ENCODE results near the gene ATP11A.
A peak's percentile ranks its signal among the peaks of the same experiment; 100 is the strongest.

ATP11A gene

DNA sequence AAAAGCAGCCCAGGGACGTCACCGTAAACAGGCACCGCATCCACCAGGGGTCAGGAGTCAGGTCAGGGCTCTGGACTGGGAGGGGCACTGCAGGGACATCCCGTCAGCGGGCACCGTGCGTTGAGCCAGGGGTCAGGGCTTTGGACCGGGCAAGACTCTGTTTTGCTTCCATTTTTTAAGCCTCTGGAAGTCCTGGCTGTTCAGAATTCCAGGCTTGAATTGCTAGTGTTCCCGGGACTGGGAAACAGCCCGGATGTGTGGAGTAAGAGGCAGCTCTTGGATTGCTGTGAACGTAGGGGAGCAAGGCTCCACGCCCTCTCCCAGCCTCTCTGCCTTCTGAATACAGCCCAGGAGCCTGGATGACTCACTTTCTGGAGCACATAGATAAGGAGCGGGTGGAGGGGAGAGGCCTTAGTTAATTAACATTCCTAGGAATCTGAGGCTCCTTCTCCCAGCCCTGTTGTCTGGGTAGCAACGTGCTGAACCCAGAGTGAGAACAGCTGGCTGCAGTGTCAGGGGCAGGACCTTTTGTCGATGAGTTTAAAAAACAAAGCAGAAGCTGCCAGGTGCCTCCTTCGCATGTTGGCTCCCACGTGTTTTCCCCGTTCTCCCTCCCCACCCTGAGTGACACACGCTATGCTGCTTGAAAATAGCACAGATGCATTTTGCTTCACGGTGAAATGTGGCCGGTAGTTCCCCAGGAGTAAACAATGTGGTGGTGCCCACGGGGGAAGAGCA is 21.9 kb downstream of the ATP11A start:
- DNase-seq: peak; percentile 97

DNA sequence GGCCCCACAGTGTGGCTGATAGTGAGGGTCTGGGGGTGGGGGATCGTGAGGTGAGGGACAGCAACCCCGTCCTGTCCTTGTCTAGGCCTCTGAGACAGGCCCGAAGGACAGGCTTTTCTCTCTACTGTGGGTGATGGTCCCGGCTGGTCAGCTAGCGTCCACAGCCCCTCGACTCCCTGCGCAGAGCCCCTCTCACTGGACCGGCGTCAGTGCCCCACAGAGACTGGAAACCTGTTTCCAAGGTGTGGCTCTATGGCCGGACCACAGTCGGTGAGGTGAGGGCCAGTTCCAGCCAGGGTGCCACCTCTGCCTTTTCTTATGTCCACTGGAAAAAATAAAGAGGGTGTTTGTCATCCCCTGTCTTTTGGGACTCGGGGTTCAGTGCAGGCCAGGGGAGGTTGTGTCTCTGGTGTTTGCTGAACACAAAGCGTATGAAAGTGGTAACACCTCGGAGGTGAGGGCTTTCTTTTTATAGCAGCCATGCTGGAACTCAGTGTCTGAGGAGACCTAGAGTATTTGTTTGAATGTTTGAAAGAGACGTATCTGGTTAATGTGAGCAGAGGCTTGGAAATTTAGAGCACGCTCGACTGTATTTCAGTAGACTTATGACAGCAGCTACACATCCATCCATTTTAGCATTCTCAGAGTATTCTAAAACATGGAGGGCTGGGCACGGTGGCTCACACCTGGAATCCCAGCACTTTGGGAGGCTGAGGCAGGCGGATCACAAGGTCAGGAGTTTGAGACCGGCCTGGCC is 22.8 kb downstream of the ATP11A start:
- DNase-seq: no peak

DNA sequence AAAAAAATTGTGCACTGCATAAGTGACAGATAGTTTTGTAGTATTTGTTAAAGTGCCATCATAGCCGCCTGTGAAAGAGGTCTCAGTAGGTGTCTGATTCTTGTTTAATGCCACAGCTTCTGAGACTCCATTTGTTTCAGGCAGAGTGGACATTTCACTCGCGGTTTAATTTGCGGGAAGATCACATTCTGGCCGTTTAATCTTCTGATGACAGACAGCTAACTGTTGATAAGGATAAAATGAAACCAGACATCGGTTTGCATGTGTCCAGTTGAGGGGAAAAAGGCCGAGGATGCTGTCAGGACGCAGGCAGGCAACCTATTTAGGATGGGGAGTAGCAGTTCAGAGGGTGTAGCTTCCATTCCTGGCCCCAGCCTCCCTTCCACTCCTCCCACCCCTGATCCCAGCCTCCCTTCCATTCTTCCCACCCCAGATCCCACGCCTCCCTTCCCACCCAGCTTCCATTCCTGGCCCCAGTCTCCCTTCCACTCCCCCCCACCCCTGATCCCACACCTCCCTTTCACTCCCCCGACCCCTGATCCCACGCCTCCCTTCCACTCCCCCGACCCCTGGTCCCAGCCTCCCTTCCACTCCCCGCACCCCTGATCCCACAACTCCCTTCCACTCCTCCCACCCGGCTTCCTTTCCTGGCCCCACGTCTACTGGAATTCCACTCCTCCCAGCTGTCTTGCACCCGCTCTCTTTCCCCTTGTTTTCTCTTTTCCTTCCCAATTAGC is 23.8 kb downstream of the ATP11A start:
- DNase-seq: no peak

DNA sequence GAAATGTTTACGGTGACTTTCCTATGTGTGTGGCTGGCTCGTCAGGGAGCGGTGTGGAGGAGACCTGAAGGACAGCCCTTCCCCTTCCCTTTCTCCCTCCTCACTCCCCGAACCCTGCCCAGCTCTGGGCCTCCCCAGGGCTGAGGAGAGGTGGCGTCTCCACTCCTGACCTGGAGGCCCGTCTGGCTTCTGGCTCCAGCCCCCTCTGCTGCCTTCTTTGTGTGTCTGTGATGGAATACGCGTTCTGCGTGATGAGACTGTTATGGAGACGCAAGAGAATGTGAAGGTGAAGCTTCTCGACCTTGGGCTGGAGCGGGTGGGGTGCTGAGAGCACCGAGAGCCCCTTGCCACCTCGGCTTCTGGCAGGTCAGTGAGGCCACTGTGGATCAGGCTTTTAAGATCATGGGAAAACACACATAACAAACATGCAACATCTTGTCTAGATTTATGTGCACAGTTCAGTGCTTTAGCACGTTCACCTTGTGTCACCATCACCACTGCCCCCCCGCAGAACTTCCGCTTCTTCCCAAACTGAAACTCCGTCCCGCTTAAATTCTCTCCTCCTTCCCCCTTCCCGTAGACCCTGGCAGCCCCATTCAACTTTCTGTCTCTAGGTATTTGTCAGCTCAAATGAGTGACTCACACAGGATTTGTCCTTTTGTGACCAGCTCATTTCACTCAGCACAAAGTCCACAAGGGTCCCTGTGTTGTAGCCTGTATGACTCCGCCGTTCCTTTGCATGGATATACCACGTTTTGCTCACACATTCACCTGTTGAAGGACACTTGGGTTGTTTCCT is 24.7 kb downstream of the ATP11A start:
- DNase-seq: no peak

DNA sequence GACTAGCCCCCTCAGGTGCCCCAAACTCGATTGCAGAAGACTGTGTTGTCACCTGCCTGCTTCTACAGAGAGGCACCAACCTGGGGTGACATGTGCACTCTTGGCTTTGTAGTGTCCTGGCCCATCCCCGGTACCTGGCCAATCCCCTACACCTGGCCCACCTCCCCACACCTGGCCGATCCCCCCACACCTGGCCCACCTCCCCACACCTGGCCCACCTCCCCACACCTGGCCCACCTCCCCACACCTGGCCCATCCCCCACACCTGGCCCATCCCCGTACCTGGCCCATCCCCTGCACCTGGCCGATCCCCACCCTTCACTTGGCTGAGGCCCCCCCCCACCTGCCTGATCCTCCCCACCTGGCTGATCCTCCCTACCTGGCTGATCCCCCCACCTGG is 25.4 kb downstream of the ATP11A start:
- no peak for DNase-seq

DNA sequence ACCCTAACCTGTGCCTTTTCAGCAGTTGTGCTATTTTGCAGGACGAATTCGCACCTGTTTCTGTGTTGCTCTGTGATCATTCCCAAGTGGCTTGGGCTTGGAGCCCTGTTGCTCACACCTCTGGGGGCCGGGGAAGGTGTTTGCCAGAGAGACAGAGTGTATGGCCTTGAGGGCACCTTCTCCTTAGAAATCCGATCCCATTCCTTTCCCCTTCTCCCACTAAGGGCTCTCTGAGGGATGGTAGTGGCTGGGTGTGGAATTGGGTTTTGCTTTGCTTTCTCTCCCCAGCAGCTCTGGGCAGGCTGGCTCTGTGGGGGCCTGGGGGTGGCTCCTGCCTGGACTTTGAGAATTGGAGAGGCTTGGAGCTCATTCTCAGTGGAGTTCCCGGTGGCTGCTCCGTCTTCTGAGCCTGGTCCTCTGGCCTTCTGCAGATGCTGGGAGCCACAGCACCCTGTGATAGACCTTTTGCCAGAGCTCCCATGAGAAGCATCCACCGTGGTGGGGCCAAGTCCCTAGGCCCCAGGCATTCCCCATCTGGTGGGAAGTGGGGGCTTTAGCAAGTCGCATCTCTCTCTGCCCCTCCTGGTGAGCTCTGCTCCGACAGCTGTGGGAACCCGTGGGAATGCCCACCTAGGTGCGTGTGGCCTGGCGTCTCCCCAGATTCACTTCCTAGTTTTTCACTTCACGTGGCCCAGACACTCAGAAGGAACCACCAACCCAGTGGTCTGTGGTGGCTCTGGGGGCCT is 26.1 kb downstream of the ATP11A start:
- DNase-seq: no peak

DNA sequence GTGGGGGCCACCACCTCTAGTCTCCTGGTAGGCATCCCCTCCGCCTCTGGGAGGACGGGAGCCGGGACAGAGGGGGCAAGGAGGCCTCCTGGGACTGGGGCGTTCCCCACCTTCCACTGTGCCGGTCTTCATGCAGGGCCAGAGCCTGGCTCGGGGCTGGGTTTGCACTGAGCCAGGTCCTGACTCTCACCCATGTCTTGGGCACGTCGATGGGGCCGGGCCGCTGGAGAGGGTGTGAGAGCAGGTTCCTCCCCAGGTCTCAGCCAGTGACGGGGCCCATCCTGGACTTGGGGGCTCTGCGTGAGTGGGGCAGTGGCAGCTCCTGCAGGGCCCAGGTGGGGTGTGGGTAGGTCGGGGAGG is 26.6 kb downstream of the ATP11A start:
- no peak for DNase-seq

DNA sequence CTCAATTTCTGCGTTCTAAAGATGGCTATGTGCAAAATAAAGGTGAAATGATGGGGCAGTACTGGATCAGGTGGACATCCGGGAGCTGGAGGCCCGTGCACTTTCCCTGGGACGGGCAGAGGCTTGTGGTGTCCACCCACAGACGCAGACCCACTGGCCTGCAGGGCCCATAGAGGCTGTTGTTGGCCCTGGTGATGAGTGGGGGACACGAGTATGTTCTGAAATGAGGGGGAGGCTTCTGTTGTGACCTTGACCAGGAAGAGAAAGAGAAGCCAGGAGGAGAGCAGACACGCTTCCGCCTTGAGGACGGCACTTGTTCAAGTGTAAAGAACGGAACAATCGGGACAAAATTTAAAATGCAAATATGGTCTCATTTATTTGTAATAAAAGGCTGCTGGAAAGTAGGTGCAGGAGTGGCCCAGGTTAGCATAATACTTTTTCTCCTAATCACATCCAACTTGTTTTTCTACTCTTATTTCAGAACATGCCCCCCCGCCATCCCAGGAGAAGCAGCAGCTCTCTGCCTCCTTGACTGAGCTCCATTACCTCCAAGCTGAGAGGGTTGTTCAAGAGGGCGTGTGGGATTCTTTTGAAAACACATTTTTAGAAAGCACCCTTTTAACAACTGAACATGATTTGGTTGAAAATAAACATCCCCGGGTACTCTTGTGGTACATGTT is 27.1 kb downstream of the ATP11A start:
- no peak for DNase-seq

DNA sequence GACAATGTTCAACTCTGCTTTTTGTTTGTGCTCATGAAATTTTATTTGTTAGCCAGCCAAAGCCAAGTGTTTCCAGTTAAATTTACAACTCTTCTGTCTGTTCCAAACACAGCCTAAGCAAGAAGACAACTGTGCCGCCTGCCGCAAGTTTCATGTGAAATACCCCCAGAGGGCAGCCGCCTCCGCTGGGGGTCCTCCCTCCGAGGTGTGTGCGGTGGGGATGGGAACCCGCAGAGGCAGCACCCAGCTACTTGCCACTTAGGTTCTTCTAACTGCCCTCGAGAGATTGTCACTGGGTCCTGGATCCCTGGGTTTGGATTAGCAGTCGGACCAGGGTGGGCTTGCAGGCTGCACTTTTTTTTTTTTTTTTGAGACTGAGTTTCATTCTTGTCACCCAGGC is 28.5 kb downstream of the ATP11A start:
- DNase-seq: no peak

DNA sequence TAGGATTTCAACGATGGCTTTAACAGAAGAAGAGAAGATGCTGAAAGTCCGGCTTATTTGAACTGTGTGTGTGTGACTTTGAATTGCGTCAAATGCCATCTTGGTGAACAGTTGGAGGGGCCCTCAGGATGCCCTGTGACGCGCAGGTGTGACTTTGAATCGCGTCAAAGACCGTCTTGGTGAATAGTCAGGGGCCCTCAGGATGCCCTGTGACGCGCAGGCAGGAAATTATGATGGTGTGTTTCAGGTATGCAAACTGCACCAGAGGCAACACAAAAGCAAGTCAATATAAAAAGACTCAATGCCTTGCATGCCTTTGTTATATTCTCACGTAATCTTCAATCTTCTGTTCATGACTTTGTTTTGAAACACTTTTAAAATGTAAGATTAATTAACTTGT is 29.2 kb downstream of the ATP11A start:
- no peak for DNase-seq

DNA sequence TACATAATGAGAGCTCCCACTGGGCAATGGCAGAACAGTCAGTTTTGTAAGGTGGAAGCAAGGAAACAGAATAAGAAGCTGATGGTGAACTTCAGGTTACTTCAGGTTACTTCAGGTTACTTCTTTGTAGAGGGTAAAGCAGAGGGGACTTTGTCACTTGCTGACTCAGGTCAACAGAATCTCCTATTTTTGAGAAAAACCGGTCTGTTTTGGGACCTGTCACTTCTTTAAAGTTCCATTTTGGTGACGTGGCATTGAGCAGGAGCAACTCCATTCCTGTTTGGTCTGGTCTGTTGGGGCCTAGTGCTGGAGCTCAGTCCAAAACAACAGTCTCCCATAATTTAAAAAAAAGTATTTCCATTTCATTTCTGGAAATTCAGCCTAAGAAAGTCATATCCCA is 29.7 kb downstream of the ATP11A start:
- no peak for DNase-seq

DNA sequence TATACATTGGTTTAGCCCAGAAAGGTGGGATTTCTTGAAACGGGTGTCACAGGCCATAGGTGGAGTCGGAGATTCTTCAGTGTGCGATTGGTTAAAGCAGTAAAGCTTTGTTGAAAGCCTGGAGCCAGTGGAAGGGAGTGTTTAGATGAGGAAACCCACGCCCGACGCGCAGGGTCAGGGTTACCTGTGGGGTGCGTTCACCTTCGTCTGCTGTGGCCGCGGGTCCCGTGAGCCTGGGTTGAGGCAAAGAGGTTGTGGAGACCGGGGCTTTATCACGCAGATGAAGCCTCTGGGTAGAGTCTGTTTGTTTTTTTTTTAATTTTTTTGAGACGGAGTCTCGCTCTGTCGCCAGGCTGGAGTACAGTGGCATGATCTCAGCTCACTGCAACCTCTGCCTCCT is 30.4 kb downstream of the ATP11A start:
- DNase-seq: no peak

DNA sequence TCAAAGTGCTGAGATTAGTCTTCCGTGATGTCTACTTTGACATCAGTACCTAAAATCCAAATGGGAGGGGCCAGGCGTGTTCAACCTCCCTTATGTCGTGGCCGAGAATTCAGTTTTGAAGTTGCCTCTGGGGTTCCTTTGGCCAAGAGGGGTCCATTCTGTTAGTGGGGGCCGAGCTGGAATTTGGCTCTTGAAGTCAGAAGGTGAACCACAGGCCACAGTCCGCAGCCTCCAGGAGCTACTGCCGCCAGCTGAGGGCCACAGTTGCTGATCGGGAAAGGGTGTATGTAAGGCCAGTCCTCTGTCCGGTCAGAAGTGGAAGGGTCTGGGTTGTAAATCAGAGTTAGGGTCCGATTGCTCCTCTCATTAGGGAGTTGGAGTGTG is 31.0 kb downstream of the ATP11A start:
- no peak for DNase-seq

DNA sequence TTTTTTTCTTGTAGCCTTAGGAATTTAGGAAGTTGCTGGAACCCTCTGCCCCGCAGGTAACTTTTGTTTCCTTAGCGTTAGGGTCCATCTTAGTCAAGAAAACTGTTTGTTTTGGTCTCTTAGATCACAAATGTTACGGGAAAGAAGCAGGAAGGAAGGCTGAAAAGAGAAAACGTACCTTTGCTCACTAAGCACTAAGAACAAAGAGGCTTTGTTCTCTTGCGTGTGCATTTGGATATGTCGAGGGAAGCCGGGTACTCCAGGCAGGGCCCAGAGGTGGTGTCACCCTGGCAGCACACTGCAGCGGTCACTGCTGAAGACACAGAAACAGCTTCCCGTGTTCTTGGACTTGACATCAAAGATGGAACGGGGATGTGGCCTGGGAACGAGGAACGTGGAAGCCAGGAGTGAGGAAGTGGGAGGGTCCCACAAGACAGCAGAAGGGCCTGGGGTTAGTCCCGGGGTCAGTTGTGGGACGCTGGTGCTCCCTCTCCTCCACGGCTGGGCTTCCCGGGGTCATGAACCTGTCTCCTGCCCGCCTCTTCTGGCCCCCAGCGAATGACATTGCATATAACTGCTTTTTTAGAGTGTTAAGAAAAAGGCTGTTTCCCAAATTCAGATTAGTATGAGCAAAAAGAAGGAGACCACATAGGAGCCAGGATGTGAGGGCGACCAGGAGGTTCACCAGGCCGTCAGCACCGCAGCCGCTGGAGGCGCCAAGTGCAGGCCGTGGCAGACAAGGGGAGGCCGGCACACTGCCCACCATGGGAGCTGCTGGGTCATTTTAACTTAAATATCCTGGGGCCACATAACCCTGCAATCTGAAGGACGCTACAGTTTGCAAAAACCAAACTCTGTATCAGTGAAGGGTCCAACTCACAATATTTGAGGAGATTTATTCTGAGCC is 31.6 kb downstream of the ATP11A start:
- no peak for DNase-seq

DNA sequence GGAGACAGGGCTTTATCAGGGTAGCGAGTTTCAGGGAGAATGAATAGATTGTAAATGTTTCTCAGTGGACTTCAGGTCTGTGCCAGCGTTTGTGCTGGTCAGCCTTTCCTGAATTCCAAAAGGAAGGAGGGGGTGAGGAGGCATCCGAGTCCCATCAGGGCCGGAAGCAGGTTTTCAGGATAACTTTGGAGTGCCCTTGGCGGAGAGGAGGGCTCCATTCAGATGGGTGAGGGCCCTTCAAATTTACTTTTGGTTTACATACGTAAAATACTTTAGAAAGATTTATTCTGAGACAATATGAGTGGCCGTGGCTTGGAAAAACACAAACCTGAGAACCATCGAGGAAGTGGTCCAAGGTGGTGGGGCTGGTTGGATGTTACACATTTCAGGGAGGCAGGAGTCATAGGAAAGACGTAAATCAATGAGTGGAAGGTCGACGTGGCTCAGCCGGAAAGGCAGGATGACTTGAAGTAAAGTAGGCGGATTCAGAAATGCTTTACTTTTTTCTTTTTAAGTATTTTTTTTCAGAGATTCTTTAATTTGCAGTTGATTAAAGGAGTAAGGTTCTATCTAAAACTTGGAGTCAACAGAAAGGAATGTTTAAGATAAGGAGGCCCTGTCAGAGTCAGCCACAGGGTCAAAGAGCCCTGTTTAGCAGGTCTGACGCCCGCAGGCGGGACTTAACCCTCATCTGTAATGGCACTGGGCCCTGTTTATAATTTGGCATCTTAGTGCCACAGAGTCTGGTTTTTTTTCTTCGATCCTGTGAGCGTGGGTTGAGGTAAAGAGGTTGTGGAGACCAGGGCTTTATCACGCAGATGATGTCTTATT is 32.8 kb downstream of the ATP11A start:
- peak; percentile 53 for DNase-seq

DNA sequence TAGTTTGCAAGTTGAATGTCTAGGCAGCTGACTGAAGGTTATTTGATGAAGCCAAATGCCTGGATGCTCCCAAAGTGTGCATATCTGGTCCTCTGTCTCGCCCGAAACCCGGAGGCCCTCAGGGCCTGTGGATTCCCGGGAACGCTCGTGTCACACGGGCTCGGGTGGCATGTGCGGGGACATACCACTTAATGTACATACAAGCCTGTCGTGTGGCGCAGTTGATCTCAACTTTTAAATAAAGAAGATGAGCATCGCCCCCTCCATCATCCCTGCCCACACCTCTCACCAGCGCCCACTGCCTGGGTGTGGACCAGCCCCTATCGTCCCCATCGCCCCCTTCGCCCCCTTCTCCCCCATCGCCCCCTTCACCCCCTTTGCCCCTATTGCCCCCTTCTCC is 33.9 kb downstream of the ATP11A start:
- DNase-seq: no peak

DNA sequence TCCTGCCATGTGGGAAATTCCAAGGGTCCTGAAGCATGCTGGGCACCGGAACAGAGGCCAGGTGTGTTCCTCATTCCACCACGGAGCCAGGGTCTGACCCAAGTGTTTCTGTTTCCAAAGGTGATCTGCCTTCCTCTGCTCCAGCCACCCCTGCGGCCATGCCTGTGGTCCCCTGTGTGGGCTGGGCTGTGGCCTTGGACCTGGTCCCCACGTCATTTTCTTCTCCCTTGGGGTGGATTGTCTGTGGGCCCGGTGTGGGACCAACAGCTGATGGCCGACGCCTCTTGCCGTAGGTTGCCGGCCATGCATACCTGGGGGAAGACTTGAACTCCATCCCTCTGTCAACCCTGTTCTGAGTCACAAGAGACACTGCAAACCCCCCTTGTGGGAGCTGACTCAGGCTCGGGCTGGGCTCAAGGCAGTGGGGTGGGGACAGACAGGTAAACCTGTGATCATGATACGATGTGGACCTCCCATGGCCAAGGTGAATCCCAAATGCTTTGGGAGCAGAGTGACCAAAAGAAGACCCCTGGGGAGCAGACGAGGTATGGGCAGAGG is 35.0 kb downstream of the ATP11A start:
- DNase-seq: no peak

DNA sequence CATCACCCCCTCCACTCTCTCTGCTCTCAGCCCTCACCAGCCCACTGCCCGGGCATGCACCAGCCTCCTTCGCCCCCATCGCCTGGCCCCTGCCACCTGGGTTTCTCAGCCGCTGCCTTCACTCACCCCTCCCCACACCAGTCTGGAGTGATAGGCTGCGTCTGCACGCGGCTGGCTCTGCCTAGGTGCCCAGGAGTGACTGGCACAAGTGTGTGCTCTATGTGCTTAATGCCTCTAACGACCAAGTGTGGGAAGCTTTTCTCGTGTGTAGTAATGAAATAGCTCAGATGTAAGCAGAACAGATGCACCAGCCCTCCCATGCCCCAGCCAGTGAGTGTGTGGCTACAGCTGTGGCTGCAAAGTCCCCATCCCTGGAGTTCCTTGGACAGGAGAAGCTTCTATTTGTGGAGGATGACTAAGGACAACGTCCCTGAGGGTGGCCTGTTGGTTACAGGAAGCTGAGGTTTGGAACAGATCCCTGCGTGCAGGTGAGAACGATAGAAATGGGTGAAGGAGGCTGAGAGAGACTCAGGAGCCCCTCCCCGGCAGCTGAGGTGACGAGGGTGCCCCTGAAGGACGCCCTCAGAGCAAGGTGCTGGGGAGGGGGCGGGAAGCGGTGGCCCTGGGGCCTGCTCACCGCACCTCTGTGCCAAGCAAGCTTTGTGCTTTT is 35.6 kb downstream of the ATP11A start:
- DNase-seq: no peak
